Nephron (organoid): ENCODE results near the gene SNAPIN.

Experiments used
- H3K27ac Mint-ChIP-seq, 3 experiments: 2 replicates each; pipeline ENCODE4 v1.8.0; 2020; ENCODE audit warnings: mixed read lengths in 3 of 3, mild to moderate bottlenecking in 2 of 3, moderate library complexity in 1 of 3
- H3K27me3 Mint-ChIP-seq: 2 replicates; pipeline ENCODE4 v1.8.0; 2021; ENCODE audit warnings: low read depth, mild to moderate bottlenecking, moderate library complexity, mixed read lengths
- H3K36me3 Mint-ChIP-seq: 2 replicates; pipeline ENCODE4 v1.8.0; 2020; ENCODE audit warnings: low read depth, mixed read lengths
- H3K4me1 Mint-ChIP-seq: 2 replicates; pipeline ENCODE4 v1.8.0; 2020; ENCODE audit warnings: mixed read lengths
- H3K4me3 Mint-ChIP-seq, 3 experiments: 2 replicates each; pipeline ENCODE4 v1.8.0; 2020; ENCODE audit warnings: mild to moderate bottlenecking in 3 of 3, mixed read lengths in 3 of 3, moderate library complexity in 2 of 3
- H3K9me3 Mint-ChIP-seq: 2 replicates; pipeline ENCODE4 v1.8.0; 2020; ENCODE audit warnings: mixed read lengths
- TF ChIP-seq, protein P1 (sequence below), 3 experiments: fragments of 200-600 bp; sonication (generic); IDR thresholded peaks; one replicate each; pipeline ENCODE4 v1.5.0; 2021; ENCODE audit warnings: antibody characterized with exemption in 3 of 3; ENCODE audit not compliant: unreplicated experiment in 3 of 3

SNAPIN gene

DNA sequence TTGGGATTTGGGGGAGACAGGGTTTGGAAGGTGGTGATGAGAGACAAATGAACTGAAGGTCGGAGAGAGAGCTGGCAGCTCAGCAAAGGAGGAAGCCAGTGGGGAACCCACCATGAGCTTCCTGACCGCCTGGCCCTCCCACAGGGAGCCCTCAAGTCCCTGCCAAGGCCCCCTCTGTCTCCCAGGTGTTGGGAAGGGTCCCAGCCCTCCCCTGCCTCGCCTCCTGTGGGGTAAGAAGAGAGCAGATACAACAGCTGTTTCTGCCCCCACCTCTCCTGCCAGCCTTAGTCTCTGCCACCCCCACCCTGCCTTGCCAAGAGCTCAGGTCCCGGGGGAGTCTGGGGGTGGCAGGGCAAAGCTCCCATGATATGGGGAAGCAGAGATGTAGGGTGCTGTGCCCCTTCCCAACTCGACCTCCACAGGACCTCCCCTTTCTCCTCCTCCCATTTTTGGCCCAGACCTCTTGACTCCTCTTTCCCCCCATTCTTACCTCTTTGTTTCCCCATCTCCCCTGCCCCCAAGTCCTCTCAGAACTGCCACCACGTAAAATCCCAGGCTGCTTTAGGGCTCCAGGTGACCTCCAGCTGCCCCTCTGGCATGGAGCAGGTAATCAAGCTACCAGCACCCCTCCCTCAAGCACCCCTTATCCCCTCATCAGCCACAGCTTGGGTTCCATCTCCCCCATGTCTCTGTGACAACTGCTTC is 29.7 kb upstream of the SNAPIN start:
- TF ChIP-seq, protein P1, sequence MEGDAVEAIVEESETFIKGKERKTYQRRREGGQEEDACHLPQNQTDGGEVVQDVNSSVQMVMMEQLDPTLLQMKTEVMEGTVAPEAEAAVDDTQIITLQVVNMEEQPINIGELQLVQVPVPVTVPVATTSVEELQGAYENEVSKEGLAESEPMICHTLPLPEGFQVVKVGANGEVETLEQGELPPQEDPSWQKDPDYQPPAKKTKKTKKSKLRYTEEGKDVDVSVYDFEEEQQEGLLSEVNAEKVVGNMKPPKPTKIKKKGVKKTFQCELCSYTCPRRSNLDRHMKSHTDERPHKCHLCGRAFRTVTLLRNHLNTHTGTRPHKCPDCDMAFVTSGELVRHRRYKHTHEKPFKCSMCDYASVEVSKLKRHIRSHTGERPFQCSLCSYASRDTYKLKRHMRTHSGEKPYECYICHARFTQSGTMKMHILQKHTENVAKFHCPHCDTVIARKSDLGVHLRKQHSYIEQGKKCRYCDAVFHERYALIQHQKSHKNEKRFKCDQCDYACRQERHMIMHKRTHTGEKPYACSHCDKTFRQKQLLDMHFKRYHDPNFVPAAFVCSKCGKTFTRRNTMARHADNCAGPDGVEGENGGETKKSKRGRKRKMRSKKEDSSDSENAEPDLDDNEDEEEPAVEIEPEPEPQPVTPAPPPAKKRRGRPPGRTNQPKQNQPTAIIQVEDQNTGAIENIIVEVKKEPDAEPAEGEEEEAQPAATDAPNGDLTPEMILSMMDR (IDR thresholded peaks at IDR 0.05; ENCODE audit: unreplicated experiment in 3 of 3), result no peak
- Mint-ChIP-seq H3K27me3 (no peaks in the 10 kb centered on the region), H3K27ac (peak overlapping the region; percentile 66 to 99 (median 87)), H3K9me3 (no peaks in the 10 kb centered on the region), H3K4me3 (peak overlapping the region in 1 of 3 experiments; percentile 45), H3K36me3 (peaks cover 15% of the 10 kb centered on the region), H3K4me1 (peaks cover 68% of the 10 kb centered on the region)

GRCh38 chr1:153629343-153629665 is 29.2 kb upstream of the SNAPIN start:
- TF ChIP-seq, protein P1 (IDR thresholded peaks at IDR 0.05; ENCODE audit: unreplicated experiment in 3 of 3), result no peak
- H3K4me3 Mint-ChIP-seq, result peak overlapping the region in 2 of 3 experiments; percentile 45 to 54
- H3K9me3 Mint-ChIP-seq, result no peaks in the 10 kb centered on the region
- H3K4me1 Mint-ChIP-seq, result peaks cover 68% of the 10 kb centered on the region
- peak overlapping the region; percentile 66 to 99 (median 87) for H3K27ac Mint-ChIP-seq
- peaks cover 14% of the 10 kb centered on the region for H3K36me3 Mint-ChIP-seq
- H3K27me3 Mint-ChIP-seq, result no peaks in the 10 kb centered on the region

- Mint-ChIP-seq H3K4me3 (no peak overlapping the region), H3K4me1 (peaks cover 71% of the 10 kb centered on the region), H3K27me3 (no peaks in the 10 kb centered on the region), H3K36me3 (peaks cover 15% of the 10 kb centered on the region), H3K9me3 (no peaks in the 10 kb centered on the region), H3K27ac (peak overlapping the region; percentile 66 to 99 (median 87))
- TF ChIP-seq, protein P1 (IDR thresholded peaks at IDR 0.05; ENCODE audit: unreplicated experiment in 3 of 3), result no peak
Observed at GRCh38 chr1:153629971-153630370, 28.5 kb upstream of the SNAPIN start.

DNA sequence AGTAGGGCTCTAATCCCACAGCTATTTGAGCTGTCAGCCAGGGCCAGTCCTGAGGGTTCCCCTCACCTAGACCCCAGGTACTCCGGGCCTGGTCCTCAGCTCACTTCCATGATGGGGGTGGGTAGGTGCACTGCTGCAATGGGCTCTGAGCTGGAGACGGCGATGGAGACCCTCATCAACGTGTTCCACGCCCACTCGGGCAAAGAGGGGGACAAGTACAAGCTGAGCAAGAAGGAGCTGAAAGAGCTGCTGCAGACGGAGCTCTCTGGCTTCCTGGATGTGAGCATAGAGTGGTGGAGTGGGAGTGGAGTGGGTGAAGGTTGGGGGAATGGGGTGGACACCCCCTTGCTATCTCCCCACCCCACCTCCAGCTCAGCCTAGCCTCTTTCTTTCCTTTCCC is 28.1 kb upstream of the SNAPIN start:
- Mint-ChIP-seq H3K9me3 (no peaks in the 10 kb centered on the region), H3K4me3 (no peak overlapping the region)
- TF ChIP-seq, protein P1 (IDR thresholded peaks at IDR 0.05; ENCODE audit: unreplicated experiment in 3 of 3), result no peak

DNA sequence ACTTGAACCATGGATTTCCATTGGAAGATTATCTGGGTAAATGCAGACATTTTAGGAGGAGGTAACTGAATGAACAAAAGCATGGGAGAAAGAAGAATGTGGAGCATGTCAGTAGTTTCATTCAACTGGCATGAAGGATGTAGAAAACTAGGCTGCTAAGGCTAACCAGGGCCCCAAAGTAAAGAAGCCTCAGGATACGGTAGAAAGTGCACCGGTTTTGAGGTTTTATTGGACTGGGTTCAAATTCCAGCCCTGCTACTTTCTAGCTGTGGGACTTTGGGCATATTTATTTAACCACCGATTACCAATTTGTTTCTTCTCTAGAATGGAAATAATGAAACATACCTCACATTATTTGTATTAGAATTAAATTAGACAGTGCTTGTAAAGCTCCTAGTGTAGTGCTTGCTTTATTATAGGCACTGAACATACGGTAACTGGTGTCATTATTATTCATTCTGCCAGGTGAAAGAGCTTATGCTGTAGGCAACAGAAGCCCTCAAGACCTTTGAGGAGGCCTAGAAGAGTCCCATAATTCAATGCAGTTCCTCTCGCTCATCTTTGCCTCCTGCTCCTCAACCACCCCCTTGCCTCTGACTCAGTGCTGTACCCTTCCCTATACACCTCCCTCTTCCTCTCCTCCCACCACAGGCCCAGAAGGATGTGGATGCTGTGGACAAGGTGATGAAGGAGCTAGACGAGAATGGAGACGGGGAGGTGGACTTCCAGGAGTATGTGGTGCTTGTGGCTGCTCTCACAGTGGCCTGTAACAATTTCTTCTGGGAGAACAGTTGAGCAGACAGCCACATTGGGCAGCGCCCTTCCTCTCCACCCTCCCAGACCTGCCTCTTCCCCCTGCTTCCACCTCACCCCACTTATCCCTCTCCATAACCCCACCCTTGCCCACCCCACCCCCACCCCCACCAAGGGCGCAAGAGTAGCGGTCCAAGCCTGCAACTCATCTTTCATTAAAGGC is 27.2 kb upstream of the SNAPIN start:
- peaks cover 21% of the 10 kb centered on the region for H3K36me3 Mint-ChIP-seq
- H3K9me3 Mint-ChIP-seq, result no peaks in the 10 kb centered on the region
- TF ChIP-seq, protein P1 (IDR thresholded peaks at IDR 0.05; ENCODE audit: unreplicated experiment in 3 of 3), result no peak
- peaks cover 66% of the 10 kb centered on the region for H3K4me1 Mint-ChIP-seq
- no peaks in the 10 kb centered on the region for H3K27me3 Mint-ChIP-seq
- peak overlapping the region in 1 of 3 experiments; percentile 66 for H3K4me3 Mint-ChIP-seq
- peak overlapping the region; percentile 34 to 99 (median 74) for H3K27ac Mint-ChIP-seq

More for the DNA sequence above, 28.1 kb upstream of the SNAPIN start:
- H3K36me3 Mint-ChIP-seq, result peaks cover 16% of the 10 kb centered on the region
- H3K4me1 Mint-ChIP-seq, result peaks cover 70% of the 10 kb centered on the region
- H3K27me3 Mint-ChIP-seq, result no peaks in the 10 kb centered on the region
- H3K27ac Mint-ChIP-seq, result peak overlapping the region; percentile 14 to 99 (median 87)
